GM12891 (cell line): ENCODE measurements around the gene HACD2.

Source experiments
- POLR2A ChIP-seq: IDR thresholded peaks from 2 replicates; pipeline ENCODE4 v1.6.1; 2011; ENCODE audit warnings: low read depth, low read length, control low read depth
- SPI1 ChIP-seq: IDR thresholded peaks from 2 replicates; pipeline ENCODE4 v1.6.1; 2011; ENCODE audit warnings: low read depth, low read length, control low read depth

- TF ChIP-seq POLR2A = no peak
- TF ChIP-seq SPI1 = no peak
Observed at GRCh38 chr3:123459862-123460261, 125.0 kb downstream of the HACD2 start.
